ELF-1 (cell line): ENCODE data around the gene B4GALNT3.

Source experiments
- DNase-seq: peaks from one replicate; pipeline ENCODE4 v3.0.0-alpha.2; 2016; ENCODE audit warnings: low read depth, low spot score

The B4GALNT3 gene

GRCh38 chr12:467591-467990 is 7.9 kb downstream of the B4GALNT3 start:
- DNase-seq: no peak

GRCh38 chr12:468671-469389 is 9.1 kb downstream of the B4GALNT3 start:
- no peak for DNase-seq

DNA sequence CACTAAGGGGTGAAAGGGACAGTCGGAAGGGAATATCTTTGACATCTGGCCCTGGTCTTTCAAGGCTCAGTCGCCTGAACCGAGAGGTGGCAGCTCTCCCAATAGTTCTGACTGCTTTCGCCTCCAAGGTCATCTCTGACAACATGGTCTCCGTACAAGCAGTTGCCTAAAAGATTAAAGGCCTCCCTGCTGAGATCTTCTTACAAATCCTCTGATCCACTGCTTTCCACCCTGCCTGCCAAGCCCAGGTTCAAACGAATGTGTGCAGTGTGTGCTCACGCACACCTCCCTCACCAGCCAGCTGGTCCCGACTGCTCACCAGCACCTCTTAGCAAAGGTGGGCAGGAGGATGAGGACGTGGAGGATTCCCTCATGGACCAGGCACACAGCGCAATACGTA is 10.4 kb downstream of the B4GALNT3 start:
- no peak for DNase-seq

DNA sequence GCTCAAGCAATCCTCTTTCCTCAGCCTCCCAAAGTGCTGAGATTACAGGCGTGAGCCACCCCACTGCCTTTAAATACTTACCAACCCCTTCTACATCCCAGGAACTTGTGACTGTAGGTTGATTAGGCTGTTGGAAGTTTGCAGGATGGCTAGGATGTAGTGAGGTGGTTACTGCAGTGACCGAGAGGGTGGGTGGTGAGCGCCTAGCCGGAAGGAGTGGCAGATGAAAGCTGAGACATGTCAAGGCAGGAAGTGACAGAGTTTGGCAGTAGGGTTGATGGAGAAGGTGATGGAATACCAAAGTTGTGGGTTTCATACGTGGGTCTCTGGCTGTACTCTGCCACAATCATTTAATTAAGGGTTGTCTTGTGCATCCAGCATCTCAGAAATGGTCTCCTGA is 13.5 kb downstream of the B4GALNT3 start:
- DNase-seq: no peak

DNA sequence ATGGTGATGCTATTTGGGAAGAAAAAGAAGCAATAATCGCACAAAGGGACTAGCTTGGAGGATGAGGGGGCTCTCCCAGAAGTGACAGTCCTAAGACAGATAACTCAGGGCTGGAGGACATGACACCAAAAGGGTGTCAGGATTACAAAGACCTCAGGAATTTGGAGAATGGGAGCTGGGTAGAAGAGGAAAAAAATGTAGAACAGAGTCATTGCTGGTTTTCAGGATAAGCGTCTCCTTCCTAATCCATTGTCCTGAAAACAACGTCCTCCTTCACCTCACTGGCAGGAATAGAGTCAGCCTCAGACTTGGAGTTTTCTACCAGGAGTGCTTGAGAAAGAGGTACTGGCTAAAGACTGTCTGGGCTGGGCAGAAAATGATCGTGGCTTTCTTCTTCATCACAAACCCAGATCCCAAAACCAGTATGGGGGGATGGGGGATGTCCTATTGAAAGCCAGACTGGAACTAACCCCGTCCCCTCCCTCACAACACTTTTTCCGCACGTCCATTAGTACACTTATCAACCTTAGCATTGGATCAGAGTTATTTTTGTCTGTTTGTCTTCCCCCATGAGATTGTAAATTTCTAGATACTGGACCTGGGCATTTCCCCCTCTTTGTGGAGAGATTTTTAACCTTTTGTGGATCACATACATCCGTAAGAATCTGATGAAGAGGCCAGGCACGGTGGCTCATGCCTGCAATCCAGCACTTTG is 14.3 kb downstream of the B4GALNT3 start:
- DNase-seq: peak; percentile 68

GRCh38 chr12:475286-475685 is 15.5 kb downstream of the B4GALNT3 start:
- DNase-seq: no peak

GRCh38 chr12:479161-479560 is 19.4 kb downstream of the B4GALNT3 start:
- no peak for DNase-seq

DNA sequence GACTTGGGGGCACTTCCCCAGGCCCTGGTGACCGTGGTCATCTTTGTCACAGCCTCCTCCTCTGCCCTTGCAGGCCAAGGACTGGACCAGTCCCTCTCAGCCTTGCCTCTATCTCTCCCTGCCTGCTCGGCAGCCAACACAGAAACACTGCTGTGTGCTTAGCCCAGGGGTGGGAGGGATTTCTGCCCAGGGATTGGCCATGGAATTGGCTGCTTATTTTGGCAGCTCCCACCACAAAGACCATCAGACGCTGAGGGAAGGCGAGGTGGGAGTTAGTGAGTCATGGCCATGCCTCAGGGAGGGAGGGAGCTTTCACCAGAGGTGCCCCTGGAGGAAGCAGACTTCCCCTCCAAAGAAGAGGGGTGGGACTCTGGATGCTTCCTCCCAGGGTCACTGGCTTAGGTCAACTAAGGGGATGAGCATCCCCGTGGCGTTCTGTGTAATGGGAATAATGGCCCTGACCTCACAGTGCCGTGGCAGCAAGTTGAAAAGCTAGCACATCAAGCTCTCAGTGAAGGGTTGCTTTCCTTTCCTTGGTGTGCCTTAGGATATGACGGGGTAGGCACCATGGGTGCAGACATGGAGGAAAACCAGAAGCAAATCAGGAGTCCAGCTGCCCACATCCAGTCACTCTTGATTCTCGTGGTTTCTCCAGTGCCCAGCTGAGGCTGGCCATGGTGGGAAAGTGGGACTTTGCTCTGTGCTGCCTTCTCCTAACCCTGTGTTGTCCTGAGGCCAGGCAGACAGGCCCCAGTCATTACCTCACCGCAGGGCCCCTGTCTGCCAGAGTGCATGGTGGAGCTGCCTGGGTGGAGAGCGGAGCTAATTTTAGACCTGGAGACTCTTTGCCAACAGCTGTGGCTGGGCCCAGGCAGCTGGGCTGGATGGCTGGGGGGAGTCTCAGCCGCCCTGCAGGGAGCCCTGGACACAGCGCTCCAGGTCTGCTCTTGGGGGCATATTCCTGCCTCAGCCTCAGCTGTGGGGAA is 21.4 kb downstream of the B4GALNT3 start:
- peak; percentile 61 for DNase-seq

DNA sequence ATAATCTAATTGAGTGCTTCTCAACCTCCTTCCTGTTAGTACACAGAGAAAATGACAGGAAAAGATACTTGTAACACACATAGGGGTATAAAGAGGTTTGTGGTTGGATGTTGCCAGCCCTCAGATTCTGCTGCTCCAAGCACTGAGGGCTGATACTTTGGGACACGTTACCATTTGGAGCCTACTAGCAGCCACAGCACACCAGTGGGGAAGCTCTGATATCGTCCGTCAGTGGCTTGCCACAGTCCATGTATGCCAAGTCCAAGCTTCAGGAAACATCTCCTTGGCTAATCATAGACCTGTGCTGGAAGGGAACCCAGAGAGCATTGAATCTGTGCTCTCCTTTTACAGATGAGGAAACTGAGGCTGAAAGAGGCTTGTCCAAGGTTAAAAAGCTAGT is 22.3 kb downstream of the B4GALNT3 start:
- no peak for DNase-seq

GRCh38 chr12:484096-484495 is 24.4 kb downstream of the B4GALNT3 start:
- no peak for DNase-seq

DNA sequence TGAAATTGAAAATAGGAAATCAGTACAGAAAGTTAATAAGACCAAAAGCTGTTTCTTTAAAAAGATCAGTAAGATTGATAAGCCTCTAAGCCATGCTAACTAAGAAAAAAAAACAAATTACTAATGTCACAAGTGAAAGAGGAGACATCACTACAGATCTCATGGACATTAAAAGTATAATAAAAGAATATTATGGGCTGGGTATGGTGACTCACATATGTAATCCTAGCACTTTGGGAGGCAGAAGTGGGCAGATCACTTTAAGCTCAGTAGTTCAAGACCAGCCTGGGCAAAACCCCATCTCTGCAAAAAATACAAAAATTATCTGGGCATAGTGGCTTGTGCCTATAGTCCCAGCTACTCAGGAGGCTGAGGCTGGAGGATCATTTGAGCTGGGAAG is 30.5 kb downstream of the B4GALNT3 start:
- DNase-seq: no peak

GRCh38 chr12:495466-495865 is 35.7 kb downstream of the B4GALNT3 start:
- no peak for DNase-seq

- no peak for DNase-seq
Measured at GRCh38 chr12:496736-497135, 37.0 kb downstream of the B4GALNT3 start.

DNA sequence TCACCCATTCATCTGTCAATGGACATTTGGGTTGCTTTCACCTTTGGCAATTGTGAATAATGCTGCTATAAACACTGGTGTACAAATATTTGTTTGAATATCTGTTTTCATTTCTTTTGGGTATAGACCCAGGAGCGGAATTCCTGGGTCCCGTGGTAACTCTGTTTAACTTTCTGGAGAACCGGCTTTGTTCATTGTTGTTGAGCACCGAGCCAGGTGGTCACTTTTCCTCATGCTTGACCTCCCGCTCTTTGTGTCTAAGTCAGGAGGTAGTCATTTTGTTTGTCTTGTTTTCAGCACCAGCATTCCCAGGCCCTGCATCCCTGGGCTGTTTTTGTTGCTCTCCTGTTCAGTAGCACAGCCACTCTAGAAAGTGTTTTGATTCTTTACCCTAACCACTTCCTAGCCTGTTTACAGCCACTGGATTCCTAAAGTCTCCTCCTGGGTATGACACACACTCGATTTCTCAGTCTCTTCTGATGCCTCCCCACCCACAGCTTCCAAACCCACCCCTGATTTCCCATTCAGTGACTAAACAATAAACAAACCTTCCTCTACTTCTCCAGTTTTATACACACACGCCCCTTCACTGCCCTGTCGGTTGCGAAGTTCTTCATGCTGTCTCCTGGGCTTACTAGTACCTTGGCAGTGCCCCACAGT is 37.9 kb downstream of the B4GALNT3 start:
- DNase-seq: no peak

DNA sequence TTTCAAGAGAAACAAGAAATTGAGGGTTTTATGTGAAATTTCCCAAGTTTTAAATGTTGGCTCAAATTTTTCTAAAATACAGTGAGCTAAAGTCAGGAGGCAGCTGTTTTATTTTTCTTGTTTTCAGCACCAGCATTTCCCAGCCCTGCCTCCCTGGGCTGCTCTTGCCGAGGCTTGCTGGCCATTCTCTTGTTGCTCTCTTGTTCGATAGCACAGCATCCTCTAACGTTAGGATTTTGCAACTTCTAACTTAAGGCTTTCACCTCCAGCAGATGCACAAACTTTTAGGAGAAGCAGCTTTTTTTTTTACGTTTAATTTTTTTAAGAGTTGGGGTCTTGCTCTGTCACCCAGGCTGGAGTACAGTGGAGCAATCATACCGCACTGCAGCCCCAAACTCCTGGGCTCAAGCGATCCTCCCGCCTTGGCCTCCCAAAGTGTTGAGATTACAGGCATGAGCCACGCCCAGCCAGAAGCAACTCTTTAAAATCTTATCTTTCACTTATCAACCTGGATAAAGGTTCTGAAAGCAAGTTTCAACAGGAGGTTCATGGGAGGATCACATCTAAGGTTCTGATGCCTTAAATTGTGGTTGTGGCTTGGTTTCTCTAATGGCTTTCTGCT is 40.2 kb downstream of the B4GALNT3 start:
- no peak for DNase-seq

DNA sequence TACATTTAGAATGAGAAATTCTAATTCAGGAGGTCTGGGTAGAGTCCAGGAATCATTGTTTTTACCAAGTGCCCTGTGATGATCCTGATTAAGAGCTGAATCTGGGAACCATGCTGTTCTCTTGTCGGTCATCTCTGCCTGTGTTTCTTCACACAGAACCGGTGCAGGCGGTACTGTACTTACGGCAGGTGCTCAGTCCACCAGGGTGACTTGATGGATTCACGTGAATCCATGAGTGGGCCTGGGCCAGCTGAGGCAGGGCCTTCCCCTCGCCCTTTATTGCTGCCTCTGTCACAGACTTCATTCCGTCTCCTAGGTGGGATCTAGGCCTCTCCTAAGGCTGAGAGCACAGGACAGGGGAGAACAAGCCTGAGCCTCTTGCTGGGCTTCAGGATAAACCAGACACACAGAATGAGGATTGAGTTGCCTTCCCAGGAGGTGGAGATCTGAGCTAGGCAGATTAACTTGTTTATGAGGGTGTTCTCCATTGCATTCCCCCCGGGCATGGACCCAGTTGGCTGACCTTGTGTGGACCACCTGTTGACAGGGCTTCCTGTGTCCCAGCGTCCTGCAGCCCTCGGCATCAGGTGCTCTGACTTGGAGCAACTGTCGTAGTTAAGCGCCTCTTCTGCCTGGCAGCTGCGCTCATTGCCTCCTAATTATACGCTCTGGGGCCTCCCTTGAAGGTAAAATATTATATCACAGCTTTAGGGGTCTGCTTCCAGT is 42.1 kb downstream of the B4GALNT3 start:
- peak; percentile 68 for DNase-seq

DNA sequence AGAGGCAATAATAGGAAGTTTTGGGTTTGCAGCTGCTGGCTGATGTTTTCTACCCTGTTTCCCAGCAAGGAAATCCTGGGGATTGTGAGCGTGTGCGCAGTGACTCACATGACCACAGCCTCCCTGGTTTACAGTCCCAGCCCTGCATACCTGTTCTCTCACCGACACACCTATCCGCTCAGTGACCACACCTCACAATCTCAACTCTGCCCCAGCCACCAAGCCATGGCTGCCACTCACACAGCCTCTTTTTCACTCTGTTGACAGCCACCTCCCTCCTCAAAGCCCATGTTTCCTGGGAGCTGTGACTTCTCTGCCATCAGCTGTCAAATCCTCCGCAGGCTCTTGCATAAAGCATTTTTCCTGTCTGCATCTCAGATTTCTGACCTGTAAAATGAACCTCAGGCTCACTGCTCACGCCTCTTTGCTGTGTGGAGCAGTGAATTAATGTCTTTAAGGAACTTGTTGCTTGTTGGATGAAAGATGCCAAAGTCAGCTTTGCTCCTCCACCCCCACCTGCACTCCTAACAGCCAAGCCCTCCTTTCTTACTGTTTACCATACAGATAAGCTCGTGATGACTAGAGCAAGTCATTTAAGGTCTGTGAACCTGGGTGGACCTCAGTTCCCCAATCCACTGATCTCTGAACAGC is 43.5 kb downstream of the B4GALNT3 start:
- peak; percentile 68 for DNase-seq

DNA sequence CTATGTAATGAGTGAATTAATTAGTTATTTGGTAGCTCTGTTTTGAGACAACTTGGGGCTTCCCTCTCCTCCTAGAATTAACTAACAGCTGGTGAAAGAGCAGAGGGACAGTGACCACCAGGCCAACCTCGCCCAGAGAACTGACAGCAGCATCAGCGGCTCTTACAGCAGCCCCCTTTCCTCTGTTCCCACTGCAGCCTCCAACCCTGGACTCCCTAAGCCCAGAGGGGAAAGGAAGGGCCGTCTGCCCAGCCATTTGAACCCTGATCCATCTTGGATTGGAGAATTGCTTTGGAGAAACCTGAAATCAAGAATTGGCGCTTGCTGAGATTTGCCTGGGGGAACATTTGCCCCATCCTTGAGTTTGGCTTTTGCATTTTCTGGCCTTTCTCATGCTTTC is 45.5 kb downstream of the B4GALNT3 start:
- DNase-seq: no peak

GRCh38 chr12:507391-507796 is 47.7 kb downstream of the B4GALNT3 start:
- peak; percentile 53 for DNase-seq

DNA sequence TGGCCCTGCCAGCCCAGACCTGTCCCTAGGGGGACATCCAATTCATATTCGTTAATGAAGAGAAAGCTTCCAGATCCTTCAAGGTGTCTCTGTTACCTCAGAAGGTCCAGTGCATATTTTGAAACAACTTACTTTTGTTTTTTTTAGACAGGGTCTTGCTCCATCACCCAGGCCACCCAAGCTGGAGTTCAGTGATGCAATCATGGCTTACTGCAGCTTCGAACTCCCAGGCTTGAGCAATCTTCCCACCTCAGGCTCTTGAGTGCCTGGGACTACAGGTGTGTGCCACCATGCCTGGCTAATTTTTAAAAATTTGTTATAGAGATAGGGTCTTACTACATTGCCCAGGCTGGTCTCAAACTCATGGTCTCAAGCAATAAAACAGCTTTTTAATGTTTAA is 48.4 kb downstream of the B4GALNT3 start:
- no peak for DNase-seq
